ENCODE data around the gene TRHDE.

Gene TRHDE

GRCh38 chr12:72612171-72612570, 340.0 kb downstream of the TRHDE start:
- Histone ChIP-seq H3K36me3 (ENCODE audit: control insufficient read depth in 2 of 2, insufficient read depth in 1 of 2, low read length in 2 of 2) (no peaks in the 10 kb centered on the region), H3K4me3 (ENCODE audit: low read depth, low read length) (no peak overlapping the region), H3K4me1 (ENCODE audit: control insufficient read depth, insufficient read depth, low read length) (no peaks in the 10 kb centered on the region), H3K9me3 (ENCODE audit: control insufficient read depth, insufficient read depth, low read depth, low read length) (no peaks in the 10 kb centered on the region), H3K27ac (ENCODE audit: extremely low read depth, low read depth, low read length) (no peak overlapping the region)
- ChIA-PET CTCF (no interaction called here), POLR2A (no interaction called here)
- TF ChIP-seq ZNF704 (tag by site-specific recombination; IDR thresholded peaks at IDR 0.05) (no peak), ZNF610 (tag by site-specific recombination; IDR thresholded peaks at IDR 0.05; ENCODE audit: borderline replicate concordance) (no peak), ZNF202 (tag by site-specific recombination; IDR thresholded peaks at IDR 0.05; ENCODE audit: borderline replicate concordance) (no peak), WT1 (tag by site-specific recombination; IDR thresholded peaks at IDR 0.05) (no peak), ZNF10 (tag by site-specific recombination; IDR thresholded peaks at IDR 0.05) (no peak), ZNF404 (tag by site-specific recombination; IDR thresholded peaks at IDR 0.05) (no peak), SP3 (tag by site-specific recombination; IDR thresholded peaks at IDR 0.05) (no peak), ZNF23 (tag by site-specific recombination; IDR thresholded peaks at IDR 0.05; ENCODE audit: borderline replicate concordance) (no peak)
- TF ChIP-seq, protein P1, sequence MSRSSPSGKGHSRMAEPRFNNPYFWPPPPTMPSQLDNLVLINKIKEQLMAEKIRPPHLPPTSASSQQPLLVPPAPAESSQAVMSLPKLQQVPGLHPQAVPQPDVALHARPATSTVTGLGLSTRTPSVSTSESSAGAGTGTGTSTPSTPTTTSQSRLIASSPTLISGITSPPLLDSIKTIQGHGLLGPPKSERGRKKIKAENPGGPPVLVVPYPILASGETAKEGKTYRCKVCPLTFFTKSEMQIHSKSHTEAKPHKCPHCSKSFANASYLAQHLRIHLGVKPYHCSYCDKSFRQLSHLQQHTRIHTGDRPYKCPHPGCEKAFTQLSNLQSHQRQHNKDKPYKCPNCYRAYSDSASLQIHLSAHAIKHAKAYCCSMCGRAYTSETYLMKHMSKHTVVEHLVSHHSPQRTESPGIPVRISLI (tag by site-specific recombination; IDR thresholded peaks at IDR 0.05) = no peak

- TF ChIP-seq ZNF16 (tag by site-specific recombination; IDR thresholded peaks at IDR 0.05; ENCODE audit: low read depth) (no peak), GFI1B (tag by site-specific recombination; IDR thresholded peaks at IDR 0.05) (no peak), ZNF449 (tag by site-specific recombination; IDR thresholded peaks at IDR 0.05) (no peak), ZNF555 (tag by site-specific recombination; conservative IDR thresholded peaks at IDR 0.05) (no peak), ZNF677 (tag by site-specific recombination; IDR thresholded peaks at IDR 0.05) (no peak), ZNF549 (tag by site-specific recombination; IDR thresholded peaks at IDR 0.05) (no peak), BCL11B (tag by site-specific recombination; IDR thresholded peaks at IDR 0.05; ENCODE audit: low read depth) (no peak), ZNF654 (tag by site-specific recombination; IDR thresholded peaks at IDR 0.05; ENCODE audit: low read depth) (no peak), SETDB1 (IDR thresholded peaks at IDR 0.05; ENCODE audit: insufficient read length, low read length) (no peak), ZNF768 (tag by site-specific recombination; IDR thresholded peaks at IDR 0.05) (no peak), ZNF830 (tag by site-specific recombination; IDR thresholded peaks at IDR 0.05; ENCODE audit: low read depth) (no peak), KLF8 (tag by site-specific recombination; IDR thresholded peaks at IDR 0.05) (no peak), ZNF426 (tag by site-specific recombination; IDR thresholded peaks at IDR 0.05) (no peak), ZNF707 (tag by site-specific recombination; IDR thresholded peaks at IDR 0.05) (no peak), ZNF514 (tag by site-specific recombination; IDR thresholded peaks at IDR 0.05) (no peak), ZBTB26 (tag by site-specific recombination; optimal IDR thresholded peaks at IDR 0.05) (no peak), SCRT1 (tag by site-specific recombination; IDR thresholded peaks at IDR 0.05; ENCODE audit: borderline replicate concordance) (no peak)
- H3K36me3 ChIP-seq (ENCODE audit: control insufficient read depth in 2 of 2, insufficient read depth in 1 of 2, low read length in 2 of 2) = no peaks in the 10 kb centered on the region
- no peaks in the 10 kb centered on the region for H3K4me1 ChIP-seq (ENCODE audit: control insufficient read depth, insufficient read depth, low read length)
- POLR2A ChIA-PET = no interaction called here
- H3K9me3 ChIP-seq (ENCODE audit: control insufficient read depth, insufficient read depth, low read depth, low read length) = no peaks in the 10 kb centered on the region
- no peak overlapping the region for H3K27ac ChIP-seq (ENCODE audit: extremely low read depth, low read depth, low read length)
- CTCF ChIA-PET = no interaction called here
- H3K4me3 ChIP-seq (ENCODE audit: low read depth, low read length) = no peak overlapping the region
Measured at GRCh38 chr12:72618764-72619163, 346.6 kb downstream of the TRHDE start.
